HepG2 (cell line): ENCODE data around the gene CAPZA1. TPM values are rescaled to one million over a fixed set of nuclear protein-coding genes. Genes with fewer than 3 reads are reported as not detected.

ENCODE experiments used
- BRCA1 ChIP-seq: sonication (generic); formaldehyde crosslinking; IDR thresholded peaks from 2 replicates; pipeline ENCODE4 v1.4.0; 2020; ENCODE audit warnings: missing genetic modification reagents
- CBX2 ChIP-seq, 2 experiments: fragments of 200-600 bp in 1 of 2; sonication (generic); formaldehyde crosslinking in 1 of 2; IDR thresholded peaks; 2 replicates each; pipeline versions ENCODE4 v1.7.0 to v1.8.1; 2018 to 2022; ENCODE audit warnings: low read depth in 2 of 2, low read length in 1 of 2, mild to moderate bottlenecking in 1 of 2, missing genetic modification reagents in 1 of 2
- CBX5 ChIP-seq: sonication (generic); formaldehyde crosslinking; IDR thresholded peaks from 2 replicates; pipeline ENCODE4 v1.4.0; 2020; ENCODE audit warnings: missing genetic modification reagents, borderline replicate concordance
- CERS6 ChIP-seq: sonication (generic); formaldehyde crosslinking; IDR thresholded peaks from 2 replicates; pipeline ENCODE4 v1.5.0; 2020; ENCODE audit warnings: missing genetic modification reagents
- DZIP1 ChIP-seq: sonication (generic); formaldehyde crosslinking; IDR thresholded peaks from 2 replicates; pipeline ENCODE4 v1.5.0; 2020; ENCODE audit warnings: mild to moderate bottlenecking, missing genetic modification reagents
- ESRRA ChIP-seq: sonication (generic); formaldehyde crosslinking; IDR thresholded peaks from 2 replicates; pipeline ENCODE4 v1.5.1; 2020; ENCODE audit warnings: mild to moderate bottlenecking, low read depth, missing genetic modification reagents
- GLI4 ChIP-seq: sonication (generic); formaldehyde crosslinking; IDR thresholded peaks from 2 replicates; pipeline ENCODE4 v1.5.1; 2020; ENCODE audit warnings: missing genetic modification reagents, mild to moderate bottlenecking, moderate library complexity, borderline replicate concordance
- GPBP1L1 ChIP-seq: sonication (generic); formaldehyde crosslinking; IDR thresholded peaks from 2 replicates; pipeline ENCODE4 v1.5.0; 2020; ENCODE audit warnings: mild to moderate bottlenecking, missing genetic modification reagents
- KDM1A ChIP-seq: IDR thresholded peaks from 2 replicates; pipeline ENCODE4 v1.6.1; 2016; ENCODE audit warnings: missing compliant biosample characterization
- MXD4 ChIP-seq: IDR thresholded peaks from 2 replicates; pipeline ENCODE4 v1.6.1; 2016; ENCODE audit warnings: mild to moderate bottlenecking, missing biosample characterization, missing genetic modification reagents
- NONO ChIP-seq, 2 experiments: fragments of 450-650 bp in 1 of 2; sonication (generic) in 1 of 2; formaldehyde crosslinking in 1 of 2; IDR thresholded peaks in 1 of 2; conservative IDR thresholded peaks in 1 of 2; 2 replicates each; pipeline versions ENCODE4 v1.6.1 to v1.8.0; 2017 to 2022; ENCODE audit warnings: mild to moderate bottlenecking in 1 of 2, missing genetic modification reagents in 1 of 2, moderate library complexity in 1 of 2
- NR2F1 ChIP-seq, 2 experiments: fragments of 450-650 bp in 1 of 2; formaldehyde crosslinking in 1 of 2; IDR thresholded peaks; 2 replicates each; pipeline versions ENCODE4 v1.5.0 to v1.6.1; 2016 to 2020; ENCODE audit warnings: mild to moderate bottlenecking in 1 of 2, missing compliant biosample characterization in 1 of 2, missing genetic modification reagents in 1 of 2, moderate library complexity in 1 of 2
- NRL ChIP-seq: sonication (generic); formaldehyde crosslinking; IDR thresholded peaks from 2 replicates; pipeline ENCODE4 v1.5.0; 2020; ENCODE audit warnings: missing genetic modification reagents, mild to moderate bottlenecking, moderate library complexity, borderline replicate concordance
- PCBP1 ChIP-seq: fragments of 200-400 bp; formaldehyde crosslinking; IDR thresholded peaks from 2 replicates; pipeline ENCODE4 v1.6.1; 2017; ENCODE audit warnings: mild to moderate bottlenecking, low read depth, low read length, borderline replicate concordance
- RFX1 ChIP-seq: fragments of 450-650 bp; IDR thresholded peaks from 2 replicates; pipeline ENCODE4 v1.6.1; 2017
- SAFB2 ChIP-seq: sonication (generic); formaldehyde crosslinking; IDR thresholded peaks from 2 replicates; pipeline ENCODE4 v1.5.1; 2020; ENCODE audit warnings: missing genetic modification reagents, low read depth, mild to moderate bottlenecking, borderline replicate concordance
- SALL2 ChIP-seq: sonication (generic); formaldehyde crosslinking; IDR thresholded peaks from 2 replicates; pipeline ENCODE4 v1.8.1; 2023; ENCODE audit warnings: mild to moderate bottlenecking, missing genetic modification reagents, inconsistent platforms
- SMARCC2 ChIP-seq: fragments of 450-650 bp; IDR thresholded peaks from 2 replicates; pipeline ENCODE4 v1.6.1; 2017; ENCODE audit warnings: antibody characterized with exemption, mild to moderate bottlenecking
- SP2 ChIP-seq: sonication (generic); formaldehyde crosslinking; IDR thresholded peaks from 2 replicates; pipeline ENCODE4 v1.5.1; 2020; ENCODE audit warnings: mild to moderate bottlenecking, missing genetic modification reagents
- ZBTB3 ChIP-seq: sonication (generic); formaldehyde crosslinking; IDR thresholded peaks from 2 replicates; pipeline ENCODE4 v1.4.0; 2020; ENCODE audit warnings: low read depth, mild to moderate bottlenecking, moderate library complexity, missing genetic modification reagents, borderline replicate concordance
- ZNF143 ChIP-seq: sonication (generic); formaldehyde crosslinking; IDR thresholded peaks from 2 replicates; pipeline ENCODE4 v1.4.0; 2020; ENCODE audit warnings: missing genetic modification reagents
- polyA plus RNA-seq, 8 experiments: library from polyadenylated mRNA; depleted of rRNA in 3 of 8; stranded (reverse) in 7 of 8; unstranded in 1 of 8; fragments of >200 nt; fragmentation: Illumina TruSeq in 4 of 8; extraction: Trizol in 4 of 8; gene quantifications; 2 replicates each; pipeline versions ENCODE4 v1.2.1 to v1.2.3, GENCODE V29; 2011 to 2016; ENCODE audit warnings: low read depth in 4 of 8, missing spikeins in 1 of 8, mixed read lengths in 1 of 8; ENCODE audit not compliant: insufficient read depth in 1 of 8
- total RNA-seq, 5 experiments: library from RNA; depleted of rRNA; stranded (reverse); fragments of >200 nt; fragmentation: Illumina TruSeq; extraction: Trizol; gene quantifications; 2 replicates each; pipeline ENCODE4 v1.2.3, GENCODE V29; 2016; ENCODE audit warnings: low read depth in 1 of 5
- TF ChIP-seq, protein P1 (sequence below): sonication (generic); formaldehyde crosslinking; IDR thresholded peaks from 2 replicates; pipeline ENCODE4 v1.8.1; 2023; ENCODE audit warnings: mild to moderate bottlenecking, inconsistent platforms, moderate library complexity, missing genetic modification reagents, borderline replicate concordance

CAPZA1 gene
- total and polyA plus RNA-seq, 2 of the 13 experiments (the other 11 are each of a cell fraction or from before 2014, with no cell fraction given): 67.0 to 117 TPM

DNA sequence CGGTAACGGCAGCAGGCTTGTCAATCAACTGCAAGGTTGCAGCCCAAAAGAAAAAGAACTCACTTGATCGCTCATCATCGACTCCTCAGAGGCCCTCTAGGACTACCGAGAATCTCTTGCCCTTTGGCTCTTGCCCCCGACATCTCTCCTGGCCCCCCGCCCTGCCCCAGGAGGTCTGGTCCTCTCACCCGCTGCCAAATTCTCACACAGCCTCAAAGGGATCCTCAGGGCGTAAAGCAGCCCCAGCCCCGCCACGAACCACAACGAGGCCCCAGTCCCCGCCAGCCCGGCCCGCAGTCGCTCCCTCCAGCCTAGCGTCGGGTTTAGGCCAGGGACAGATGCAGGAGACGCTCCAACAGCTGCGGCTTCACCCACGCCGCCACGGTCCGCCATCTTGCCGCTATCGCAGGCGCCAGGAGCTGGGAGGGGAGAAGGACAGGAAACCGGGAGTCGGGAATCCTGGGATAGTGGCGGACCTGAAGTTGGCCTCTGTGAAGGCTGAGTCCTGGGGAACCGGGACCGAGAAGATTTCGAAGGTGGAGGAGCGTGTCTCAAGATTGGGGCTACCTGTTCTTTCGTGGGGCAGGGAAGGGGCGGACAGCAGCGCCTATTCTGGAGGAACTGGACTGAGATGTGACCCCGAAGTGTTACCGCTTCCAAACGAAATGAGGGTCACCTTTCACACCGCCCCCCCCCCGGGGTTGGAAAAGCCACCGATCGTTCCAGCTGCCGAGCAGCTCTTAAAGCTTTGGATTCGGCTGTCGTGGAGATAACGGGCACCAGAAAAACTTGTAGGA is 713 bp upstream of the CAPZA1 start, which contains the start of gene ST7L (continued):
- TF ChIP-seq RFX1: no peak
- TF ChIP-seq CBX2 (IDR thresholded peaks at IDR 0.05; ENCODE audit: low read depth, low read length): no peak
- TF ChIP-seq CBX2 (CRISPR knock-in tag; IDR thresholded peaks at IDR 0.05; ENCODE audit: low read depth): no peak
- no peak for TF ChIP-seq NR2F1 (CRISPR knock-in tag; IDR thresholded peaks at IDR 0.05)
- TF ChIP-seq ZNF143: peak; percentile 65; the same call in 1 of the 2 replicates
- TF ChIP-seq ESRRA: no peak; the same call in 1 of the 2 replicates
- TF ChIP-seq KDM1A: no peak
- TF ChIP-seq NRL: peak; percentile 55; the same call in 1 of the 2 replicates
- TF ChIP-seq PCBP1: no peak
- TF ChIP-seq CERS6 (CRISPR knock-in tag): no peak
- TF ChIP-seq, protein P1, sequence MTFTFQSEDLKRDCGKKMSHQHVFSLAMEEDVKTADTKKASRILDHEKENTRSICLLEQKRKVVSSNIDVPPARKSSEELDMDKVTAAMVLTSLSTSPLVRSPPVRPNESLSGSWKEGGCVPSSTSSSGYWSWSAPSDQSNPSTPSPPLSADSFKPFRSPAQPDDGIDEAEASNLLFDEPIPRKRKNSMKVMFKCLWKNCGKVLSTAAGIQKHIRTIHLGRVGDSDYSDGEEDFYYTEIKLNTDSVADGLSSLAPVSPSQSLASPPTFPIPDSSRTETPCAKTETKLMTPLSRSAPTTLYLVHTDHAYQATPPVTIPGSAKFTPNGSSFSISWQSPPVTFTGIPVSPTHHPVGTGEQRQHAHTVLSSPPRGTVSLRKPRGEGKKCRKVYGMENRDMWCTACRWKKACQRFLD (CRISPR knock-in tag): 0 out of 2 replicates have a peak, but pooled peaks have one; percentile 8
- no peak for TF ChIP-seq BRCA1
- TF ChIP-seq GLI4 (CRISPR knock-in tag): no peak
- TF ChIP-seq SAFB2 (CRISPR knock-in tag): peak; percentile 2; the same call in 1 of the 2 replicates
- TF ChIP-seq CBX5 (CRISPR knock-in tag): peak; percentile 18; the same call in 1 of the 2 replicates
- TF ChIP-seq SALL2 (CRISPR knock-in tag): peak; percentile 83
- no peak for TF ChIP-seq NONO (IDR thresholded peaks at IDR 0.05)
- peak; percentile 55 for TF ChIP-seq NONO (CRISPR knock-in tag; conservative IDR thresholded peaks at IDR 0.05)
- peak; percentile 39 for TF ChIP-seq SP2
- TF ChIP-seq ZBTB3 (CRISPR knock-in tag): no peak
- peak; percentile 64; the same call in 1 of the 2 replicates for TF ChIP-seq DZIP1 (CRISPR knock-in tag)
- TF ChIP-seq SMARCC2: no peak
- TF ChIP-seq MXD4 (CRISPR knock-in tag): peak; percentile 66
- TF ChIP-seq GPBP1L1: no peak
